Measurements from ENCODE around the gene TRIM47.
"Not testable (repeated sequence)": the region's sequence is repeated elsewhere in the genome, so short reads cannot be mapped to it uniquely, and the experiment has no call there.

TRIM47 gene

DNA sequence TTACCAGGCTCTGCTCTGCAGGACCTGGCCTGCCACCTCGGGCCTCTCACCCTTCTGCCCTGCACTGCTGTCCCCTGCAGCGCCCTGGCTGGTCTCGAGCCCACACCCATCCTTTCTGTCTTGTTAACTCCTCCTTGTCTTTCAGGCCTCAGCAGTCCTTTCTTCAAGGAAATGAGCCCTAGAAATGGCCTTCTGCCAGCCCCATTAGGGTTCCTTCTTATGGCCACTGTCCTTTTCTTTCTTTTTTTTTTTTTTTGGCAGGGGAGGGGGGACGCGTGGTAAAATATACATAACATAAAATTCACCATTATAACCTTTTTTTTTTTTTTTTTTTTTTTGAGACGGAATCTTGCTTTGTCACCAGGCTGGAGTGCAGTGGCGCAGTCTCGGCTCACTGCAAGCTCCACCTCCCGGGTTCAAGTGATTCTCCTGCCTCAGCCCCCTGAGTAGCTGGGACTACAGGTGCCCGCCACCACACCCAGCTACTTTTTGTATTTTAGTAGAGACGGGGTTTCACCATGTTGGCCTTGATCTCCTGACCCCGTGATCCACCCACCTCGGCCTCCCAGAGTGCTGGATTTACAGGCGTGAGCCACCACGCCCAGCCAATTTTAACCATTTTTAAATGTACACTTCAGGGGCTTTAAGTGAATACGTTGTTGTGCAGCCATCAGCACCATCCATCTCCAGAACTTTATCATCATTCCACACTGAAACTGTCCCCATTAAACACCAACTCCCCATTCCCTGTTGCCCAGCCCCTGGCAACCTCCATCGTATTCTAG is 12.8 kb downstream of the TRIM47 start:
- DNase-seq, result not testable (repeated sequence)

DNA sequence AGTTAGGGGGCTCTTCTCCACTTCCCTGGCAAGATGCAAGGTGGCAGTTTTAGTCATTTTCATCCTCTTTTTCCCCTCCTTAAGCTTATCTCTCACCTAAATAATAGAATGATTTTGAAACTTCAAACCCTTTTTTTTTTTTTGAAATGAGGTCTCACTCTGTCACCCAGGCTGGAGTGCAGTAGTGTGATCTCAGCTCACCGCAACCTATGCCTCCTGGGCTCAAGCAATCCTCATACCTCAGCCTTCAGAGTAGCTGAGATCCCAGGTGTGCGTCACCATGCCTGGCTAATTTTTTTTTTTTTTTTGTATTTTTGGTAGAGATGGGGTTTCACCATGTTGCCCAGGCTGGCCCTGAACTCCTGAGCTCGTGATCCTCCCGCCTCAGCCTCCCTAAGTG is 13.5 kb downstream of the TRIM47 start:
- peak; percentile 39 for DNase-seq

DNA sequence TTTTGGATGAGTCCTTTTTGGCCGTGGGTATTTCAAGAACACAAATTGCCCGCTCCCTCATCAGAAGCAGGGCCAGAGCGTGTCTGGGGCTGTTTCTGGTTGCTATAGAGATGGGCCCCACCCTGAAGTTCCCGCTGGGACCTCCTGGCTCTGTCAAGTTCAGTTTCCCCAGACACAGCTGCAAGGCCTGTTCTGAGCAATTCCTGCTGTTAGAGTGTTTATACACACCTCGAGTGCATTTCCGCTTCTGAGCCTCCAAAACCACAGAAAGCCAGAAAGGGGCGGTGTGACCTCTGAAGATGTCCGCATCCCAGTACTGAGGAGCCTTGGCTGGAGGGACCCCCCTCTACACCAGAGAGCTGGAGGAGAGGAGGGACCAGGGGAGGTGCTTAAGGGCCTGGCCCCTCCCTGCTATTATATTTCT is 13.9 kb downstream of the TRIM47 start:
- DNase-seq, result peak; percentile 64

DNA sequence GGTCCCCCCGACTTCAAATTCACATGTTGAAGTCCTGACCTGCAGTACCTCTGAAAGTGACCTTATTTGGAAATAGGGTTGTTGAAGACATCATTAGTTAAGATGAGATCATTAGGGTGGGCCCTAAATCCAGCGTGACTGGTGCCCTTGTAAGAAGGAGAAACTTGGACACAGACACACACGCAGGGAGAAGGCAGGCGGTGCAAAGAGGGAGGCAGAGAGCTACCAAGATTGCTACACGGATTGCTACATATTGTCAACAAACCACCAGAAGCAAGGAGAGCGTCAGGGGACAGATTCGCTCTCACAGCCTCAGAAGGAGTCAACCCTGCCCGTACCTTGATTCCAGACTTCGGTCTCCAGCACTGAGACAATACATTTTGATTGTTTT is 16.5 kb downstream of the TRIM47 start:
- no peak for DNase-seq

DNA sequence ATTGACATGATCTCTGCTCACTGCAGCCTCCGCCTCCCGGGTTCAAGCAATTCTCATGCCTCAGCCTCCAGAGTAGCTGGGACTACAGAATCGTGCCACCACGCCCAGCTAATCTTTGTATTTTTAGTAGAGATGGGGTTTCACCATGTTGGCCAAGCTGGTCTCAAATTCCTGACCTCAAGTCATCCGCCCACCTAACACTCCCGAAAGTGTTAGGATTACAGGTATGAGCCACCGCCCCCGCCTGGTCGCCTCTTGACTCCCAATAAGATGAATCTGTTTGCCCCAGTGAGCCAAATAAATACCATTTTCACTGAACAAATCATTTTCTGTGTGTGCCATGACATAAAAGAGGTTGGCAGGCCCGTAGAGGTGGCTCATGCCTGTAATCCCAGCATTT is 19.0 kb downstream of the TRIM47 start:
- DNase-seq, result not testable (repeated sequence)

DNA sequence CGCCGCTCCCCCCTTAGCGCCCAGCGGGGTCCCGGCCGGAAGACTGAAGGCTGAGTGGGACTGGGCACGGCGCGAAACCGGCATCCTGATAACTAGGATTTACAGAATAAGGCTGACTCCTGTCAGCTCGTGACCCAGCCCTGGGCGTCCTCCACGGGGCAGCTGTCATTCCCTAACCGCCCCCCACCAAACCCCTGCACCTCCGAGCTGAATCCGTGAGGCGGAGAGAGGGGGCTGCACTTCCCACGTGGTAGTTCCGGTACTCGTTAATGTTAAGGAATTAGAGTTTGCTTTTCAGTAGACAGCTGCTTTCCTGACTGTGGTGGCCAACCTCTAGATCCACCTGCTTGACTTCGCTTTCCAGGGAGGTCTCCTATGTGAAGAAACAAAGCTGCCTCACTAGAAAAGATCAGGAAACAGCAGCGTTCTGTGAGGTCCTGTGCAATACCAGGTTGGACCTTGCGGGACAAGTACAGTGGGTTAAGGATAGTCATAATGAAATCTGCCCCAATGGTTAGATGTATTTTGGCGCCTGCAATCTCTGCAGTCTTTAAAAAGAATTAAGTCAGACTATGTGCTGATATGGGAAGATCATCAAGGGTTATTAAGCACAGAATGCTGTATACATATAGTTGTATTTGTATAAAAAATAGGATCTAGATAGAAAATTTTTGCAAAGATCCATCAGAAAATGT is 22.2 kb downstream of the TRIM47 start:
- DNase-seq, result peak; percentile 18

DNA sequence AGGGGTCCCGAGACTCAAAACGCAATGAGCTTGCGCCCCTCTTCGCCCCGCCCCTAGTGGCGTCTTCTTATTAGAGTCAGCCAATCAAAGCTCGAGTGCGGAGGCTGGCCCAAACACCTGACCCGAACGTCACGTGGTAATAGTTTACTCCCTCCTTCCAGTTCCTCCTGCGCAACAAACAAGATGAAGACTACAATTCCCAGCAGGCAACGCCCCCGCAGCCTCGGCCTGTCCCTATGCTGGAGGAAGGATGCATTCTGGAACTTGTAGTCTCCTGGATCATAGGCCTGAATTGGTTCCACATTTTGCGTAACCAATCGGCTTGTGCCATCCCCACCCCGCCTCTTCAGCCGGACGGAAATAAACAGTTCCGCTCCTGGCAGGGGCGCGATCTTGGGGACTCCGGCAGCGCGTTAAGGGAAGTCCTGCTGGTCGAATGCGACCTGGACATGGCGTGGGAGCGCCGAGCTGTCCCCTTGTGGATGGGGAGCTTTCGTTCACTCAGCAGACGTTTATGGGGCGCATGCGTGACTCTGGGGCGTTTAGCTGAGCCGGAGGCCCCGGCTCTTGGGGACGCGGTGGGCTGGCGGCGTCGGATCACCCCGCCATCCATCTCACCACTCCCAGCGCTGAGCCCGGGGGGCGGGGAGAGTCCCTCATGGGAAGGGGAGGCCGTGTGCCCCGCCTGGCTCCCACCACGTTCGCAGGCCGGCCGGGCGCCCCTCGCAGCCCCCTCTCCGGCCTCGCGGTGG is 22.9 kb downstream of the TRIM47 start, which contains the start of gene WBP2:
TSS of gene WBP2 (minus strand) at position 26 of the 752 bp plus-strand sequence. CDS start 38 bp downstream, outside the sequence.
- DNase-seq, result peak; percentile 99

DNA sequence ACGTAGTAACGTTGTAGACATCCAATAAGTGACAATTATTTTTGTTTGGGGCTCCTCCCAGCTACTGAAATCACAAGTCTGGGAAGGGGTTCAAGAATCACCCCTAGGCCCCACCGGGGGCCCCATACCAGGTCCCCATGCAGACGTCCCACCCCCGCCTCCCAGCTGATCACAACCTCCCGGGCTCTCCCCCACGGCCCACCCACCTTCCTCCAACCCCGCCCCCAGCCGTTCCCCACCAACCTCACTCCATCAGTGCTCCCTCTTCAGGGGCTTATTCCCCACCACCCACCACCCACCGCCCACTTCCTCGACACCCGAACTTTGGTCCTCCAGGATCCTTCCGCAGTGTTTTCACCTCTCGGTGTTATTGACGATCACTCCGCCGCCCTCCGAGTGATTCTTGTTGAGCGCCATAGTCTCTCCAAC is 23.5 kb downstream of the TRIM47 start:
- DNase-seq, result no peak

DNA sequence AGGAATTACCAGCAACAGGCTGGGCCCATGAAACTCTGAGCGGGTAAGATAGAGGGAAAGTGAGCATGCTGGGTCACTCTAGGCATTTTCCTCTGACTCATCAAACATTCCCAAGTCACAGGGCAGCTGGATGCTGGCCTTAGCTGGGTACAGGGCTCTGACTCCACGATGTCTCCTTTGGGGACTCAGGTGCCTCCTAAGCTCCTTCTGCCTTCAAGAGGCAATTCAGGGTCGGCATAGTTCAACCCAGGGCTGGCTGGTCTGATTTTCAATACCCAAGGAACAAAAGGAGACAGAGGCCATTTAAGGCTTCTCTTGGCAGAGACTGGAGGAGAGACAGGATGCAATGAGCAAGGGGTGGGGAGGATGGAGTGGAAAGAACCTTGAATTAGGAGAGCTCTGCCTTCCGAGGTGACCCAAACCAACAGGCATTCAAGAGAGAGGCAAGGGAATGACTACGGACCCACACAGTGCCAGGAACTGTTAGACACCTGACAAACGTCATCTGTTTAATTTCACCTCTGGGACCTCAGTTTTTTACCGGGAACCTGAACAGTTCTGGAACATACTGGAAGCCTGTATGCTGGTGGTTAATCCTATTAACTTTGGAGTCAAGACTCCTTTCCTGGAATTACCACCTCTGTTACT is 24.2 kb downstream of the TRIM47 start:
- peak; percentile 23 for DNase-seq

DNA sequence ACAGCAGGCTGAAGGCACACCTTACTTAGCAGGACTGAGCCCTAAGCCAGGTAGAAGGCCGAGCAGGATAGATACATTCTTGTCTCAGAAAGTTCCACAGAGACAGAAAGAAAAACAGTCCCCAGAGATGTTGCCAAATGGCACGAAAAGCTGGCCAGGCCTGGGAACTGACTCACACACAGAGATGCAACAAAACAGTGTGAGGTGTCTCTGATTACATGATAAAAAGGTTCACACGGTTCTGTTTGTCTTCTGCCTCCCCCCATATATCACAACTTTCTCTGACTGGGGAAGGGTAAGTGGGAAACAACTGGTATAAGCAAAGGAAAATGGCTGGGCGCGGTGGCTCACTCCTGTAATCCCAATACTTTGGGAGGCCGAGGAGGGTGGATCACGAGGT is 24.9 kb downstream of the TRIM47 start:
- no peak for DNase-seq

DNA sequence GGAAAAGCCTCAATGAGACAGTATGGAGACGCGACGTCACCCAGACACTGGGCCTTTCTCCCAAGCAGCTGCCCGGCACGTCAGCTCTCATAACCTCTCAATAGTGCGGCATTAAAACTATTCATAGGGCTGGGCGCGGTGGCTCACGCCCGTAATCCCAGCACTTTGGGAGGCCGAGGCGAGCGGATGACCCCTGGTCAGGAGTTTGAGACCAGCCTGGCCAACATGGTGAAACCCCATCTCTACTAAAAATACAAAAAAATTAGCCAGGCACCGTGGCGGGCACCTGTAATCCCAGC is 26.7 kb downstream of the TRIM47 start:
- DNase-seq, result not testable (repeated sequence)

DNA sequence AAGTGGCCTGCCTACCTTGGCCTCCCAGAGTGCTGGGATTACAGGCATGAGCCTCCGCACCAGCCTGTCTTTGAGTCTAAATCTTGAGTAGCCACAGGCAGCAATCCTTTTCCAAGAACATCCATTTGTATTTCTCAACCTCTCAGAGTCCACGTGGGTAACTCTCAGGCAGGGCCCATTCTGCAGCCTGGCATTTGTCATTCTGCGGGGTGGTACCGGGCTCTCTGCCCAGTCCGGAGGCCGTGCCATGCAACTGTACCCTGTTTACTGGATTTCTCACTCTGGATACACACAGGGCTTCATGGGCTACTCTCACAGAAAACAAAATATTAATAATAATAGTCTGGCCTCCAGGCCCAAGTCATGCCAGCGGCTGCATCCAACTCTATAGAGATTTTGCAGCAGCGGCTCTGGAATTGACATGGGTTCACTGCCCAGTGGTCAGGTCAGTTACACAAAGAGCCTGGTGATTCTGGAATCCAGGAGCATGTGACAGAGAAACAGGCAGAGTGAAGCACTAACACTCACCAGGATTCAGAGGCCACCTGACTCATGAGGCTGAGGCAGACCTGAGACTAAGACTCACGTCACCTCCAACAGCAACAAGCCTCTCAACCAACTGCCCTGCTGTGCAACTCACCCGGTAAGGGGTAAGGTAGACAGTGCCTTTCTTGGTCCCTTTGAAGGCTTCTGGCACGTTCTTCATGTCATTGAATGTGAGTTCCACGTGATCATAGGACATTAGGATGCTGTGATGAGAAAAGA is 27.3 kb downstream of the TRIM47 start:
- DNase-seq, result no peak

DNA sequence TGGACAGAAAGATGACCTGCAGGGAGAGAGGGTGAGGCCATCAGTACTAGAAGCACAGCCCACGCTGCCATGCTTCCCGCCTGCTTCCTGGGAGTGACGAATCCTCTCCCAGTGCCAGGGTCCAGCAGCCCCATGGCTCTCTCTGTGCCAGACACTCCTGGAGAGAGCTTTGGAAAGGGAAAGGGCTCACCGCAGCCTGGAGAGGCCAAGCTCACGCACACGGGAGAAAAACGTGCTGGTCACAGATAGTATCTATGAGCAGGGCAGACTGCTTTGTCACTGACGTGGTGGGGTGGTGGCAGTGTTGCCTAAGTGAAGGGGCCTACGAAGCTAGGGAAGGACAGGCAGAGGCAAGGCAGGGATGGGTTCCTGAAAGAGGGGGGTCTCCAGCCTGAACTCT is 28.7 kb downstream of the TRIM47 start:
- no peak for DNase-seq

DNA sequence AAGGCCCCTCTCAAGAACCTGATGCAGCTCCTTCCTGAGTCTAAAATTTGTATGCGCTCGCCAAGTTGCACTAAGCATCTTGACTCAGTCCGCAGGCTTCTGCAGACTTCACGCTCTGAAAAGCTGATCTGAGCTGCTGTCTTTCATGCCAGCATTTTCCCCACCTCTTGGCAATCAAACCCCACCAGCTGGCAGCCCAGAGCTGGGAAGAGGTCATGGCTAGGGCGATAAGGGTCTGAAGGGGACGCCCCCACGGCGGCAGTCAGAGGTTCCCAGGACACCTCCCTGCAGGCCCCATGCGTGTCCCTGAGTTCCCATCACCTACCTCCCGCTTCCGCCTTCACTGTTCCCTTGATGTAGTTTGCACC is 29.1 kb downstream of the TRIM47 start:
- no peak for DNase-seq

DNA sequence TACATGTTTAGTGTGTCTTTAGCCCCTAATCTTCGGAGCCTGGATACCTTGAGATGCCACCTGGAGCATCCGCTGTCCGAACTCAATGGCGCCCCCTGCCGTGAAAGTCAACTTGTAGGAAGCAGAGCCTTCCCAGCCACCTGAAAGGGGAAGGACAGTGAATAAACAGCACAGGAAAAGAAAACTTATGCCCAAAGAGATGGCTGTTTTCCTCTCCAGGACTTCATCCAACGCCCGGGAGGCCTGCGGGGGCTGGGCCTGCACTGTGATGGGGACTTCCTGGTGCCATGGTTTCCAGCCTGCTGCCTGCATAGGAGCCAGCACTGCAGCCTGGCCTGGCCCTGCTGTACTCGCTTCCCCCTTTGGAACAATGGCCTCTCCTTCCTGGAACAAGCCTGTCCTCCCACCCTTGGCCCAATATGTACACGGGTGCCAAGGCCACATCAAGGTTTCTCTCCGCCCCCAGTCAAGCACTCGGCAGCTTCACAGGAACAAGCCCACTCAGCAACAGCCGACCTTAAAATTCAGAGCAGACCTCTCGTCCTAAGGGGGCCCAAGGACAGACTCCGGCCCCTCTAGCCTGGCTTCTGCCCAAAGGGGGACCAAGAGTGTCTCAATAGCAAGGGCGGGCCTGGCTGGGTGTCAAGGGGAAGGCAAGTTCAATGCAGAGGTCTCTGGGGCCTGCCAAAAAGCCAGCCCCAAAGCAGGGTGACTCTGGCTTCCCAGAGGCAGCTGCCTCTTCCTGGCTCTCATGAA is 29.7 kb downstream of the TRIM47 start:
- DNase-seq, result peak; percentile 84

DNA sequence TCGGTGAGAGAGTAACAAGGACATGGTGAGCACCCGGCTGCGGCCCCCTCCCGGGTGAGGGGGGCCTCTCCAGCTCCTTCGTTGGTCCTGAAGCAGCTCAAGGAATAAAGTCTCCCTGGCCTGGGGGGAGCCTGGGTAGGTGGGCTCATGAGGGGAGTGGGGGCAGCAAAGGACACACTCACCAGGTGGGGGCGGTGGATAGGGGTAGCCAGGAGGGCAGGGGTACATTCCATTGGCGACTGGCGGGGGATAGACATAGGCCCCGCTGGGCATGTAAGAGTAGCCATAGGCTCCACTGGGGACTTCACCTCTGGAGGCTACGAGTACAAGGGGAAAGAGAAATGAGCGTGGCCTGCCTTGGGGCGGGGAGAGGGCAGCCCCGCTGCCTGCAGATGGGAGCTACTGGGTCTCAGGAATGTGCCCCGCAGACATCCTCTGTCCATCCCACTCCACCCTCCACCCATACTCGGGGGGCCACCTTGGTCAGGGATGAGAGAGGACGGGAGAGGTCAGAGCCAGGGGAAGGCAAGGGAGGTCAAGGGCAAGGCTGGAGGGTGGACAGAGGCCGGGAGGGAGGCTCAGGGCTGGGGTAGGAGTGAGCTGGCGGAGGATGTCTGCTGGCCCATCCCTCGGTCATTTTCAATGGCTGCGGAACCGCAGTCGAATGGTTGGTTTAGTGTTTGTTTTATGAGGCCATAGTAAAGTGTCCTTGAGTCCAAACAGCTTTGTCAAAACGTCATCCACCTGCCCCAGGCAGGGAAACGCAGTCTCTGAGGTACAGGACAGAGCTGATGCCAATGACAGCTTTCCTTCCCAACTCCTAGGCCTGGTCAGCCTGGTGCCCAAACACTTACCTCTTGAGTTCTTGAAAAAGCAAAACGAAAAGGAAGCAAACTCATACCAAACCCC is 30.5 kb downstream of the TRIM47 start:
- DNase-seq, result no peak

DNA sequence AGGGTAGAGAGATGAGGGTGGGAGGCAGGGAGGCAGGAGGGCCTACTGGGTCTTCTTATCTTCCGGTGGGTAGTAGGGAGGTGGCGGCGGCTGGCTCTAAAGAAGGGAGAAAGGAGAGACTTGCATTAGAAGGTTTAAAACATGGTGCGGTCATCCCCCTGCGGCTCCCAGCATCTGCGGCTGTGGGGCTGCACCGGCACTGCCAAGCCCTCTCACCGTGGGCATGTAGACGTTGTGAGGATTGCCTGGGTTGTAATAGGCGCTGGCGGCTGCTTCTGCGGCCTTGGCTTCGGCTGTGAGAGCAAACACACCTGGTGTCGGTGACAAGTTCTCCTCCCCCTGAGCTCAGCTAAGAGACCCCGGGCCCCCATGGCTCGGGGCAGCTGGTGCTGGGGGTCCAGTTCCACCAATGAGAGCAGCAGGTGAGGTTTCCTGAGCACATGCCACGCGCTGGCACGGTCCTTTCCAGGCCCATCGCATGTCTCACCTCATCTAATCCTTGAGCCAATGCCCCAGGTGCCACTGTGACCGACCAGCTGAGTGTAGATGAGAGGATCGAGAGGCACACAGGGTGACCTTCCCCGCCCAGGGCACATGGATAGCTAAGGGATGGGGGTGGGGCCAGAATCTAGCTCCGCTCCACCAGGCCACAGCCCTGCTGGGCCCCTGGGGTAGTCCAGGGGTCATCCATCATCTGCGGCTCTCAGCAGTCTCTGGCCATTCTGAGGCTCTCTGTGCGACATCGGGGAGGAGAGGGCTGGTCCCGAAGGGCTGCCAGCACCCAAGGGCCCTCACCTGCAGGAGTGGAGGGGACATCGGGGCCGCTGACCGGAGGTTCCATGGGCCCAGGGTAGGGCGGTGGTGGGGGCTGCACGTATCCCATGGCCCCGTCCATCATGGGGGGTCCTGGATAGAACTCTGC is 31.4 kb downstream of the TRIM47 start:
- DNase-seq, result no peak

DNA sequence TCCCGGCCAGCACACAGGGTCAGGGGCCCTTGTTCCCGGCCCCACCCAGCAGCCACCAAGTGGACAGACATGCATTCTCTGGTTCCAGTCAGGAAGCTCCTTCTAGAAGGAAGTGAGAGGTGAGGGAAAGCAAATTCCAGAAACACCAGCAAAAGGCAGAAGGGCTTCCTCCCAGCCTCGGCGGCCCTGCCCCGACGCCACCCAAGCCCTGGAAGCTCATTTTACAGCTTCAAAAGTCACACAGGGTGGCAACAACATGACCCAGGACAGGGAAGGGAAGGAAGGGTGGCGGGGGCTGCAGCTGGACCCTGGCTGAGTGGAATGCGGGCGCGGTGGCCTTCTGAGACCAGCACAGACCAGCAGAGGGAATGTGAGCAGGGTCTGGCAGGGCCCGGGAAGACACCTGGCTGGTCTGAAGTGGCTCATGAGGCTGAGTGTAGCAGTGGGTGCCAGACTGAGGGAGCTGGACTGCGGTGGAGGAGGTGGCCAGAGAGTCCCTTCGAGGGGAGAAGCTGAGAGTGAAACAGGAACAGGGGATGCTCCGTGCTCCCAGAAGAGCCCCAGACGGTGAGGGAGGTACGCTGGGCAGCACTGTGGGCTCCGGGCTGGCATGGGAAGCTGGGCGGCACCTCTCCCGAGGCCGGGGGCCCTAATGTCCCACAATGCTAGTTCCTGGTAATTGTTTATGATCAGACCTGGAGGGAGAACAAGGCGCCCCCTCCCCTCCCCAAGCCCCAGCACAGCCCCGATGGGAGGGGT is 32.3 kb downstream of the TRIM47 start:
- no peak for DNase-seq

Data from CD4-positive, alpha-beta T cell treated with Interleukin-10 for 1 hour (primary cell).